Urinary bladder (tissue), 4 donors: ENCODE measurements around the gene POC1B. TPM values are rescaled to one million over a fixed set of nuclear protein-coding genes. Genes with fewer than 3 reads are reported as not detected.

ENCODE experiments used
- DNase-seq: peaks from one replicate; pipeline ENCODE4 v3.0.0-alpha.2; 2015; ENCODE audit errors: extremely low spot score
- H3K27ac ChIP-seq: one replicate; pipeline ENCODE4 v1.5.1; 2013; ENCODE audit warnings: low read depth, mild to moderate bottlenecking, moderate library complexity
- H3K36me3 ChIP-seq: one replicate; pipeline ENCODE4 v1.6.1; 2013; ENCODE audit warnings: mild to moderate bottlenecking, moderate library complexity; ENCODE audit not compliant: insufficient read depth
- H3K4me1 ChIP-seq: one replicate; pipeline ENCODE4 v1.6.1; 2013; ENCODE audit warnings: mild to moderate bottlenecking, moderate library complexity; ENCODE audit not compliant: insufficient read depth
- H3K4me3 ChIP-seq: one replicate; pipeline ENCODE4 v1.5.1; 2013; ENCODE audit warnings: low read depth, low read length
- WGBS: extraction: QIAGEN DNeasy Blood & Tissue Kit; methylation state at CpG from one replicate; pipeline ENCODE4 v1.1.7; 2013; 5-methylcytosine and 5-hydroxymethylcytosine counted together
- polyA plus RNA-seq: library from polyadenylated mRNA; stranded (reverse); fragments of 200-250 nt; gene quantifications from one replicate; pipeline ENCODE4 v1.2.3, GENCODE V29; 2013
- total RNA-seq: library from RNA; depleted of rRNA; stranded (reverse); fragments of >200 nt; gene quantifications from one replicate; pipeline ENCODE4 v1.2.3, GENCODE V29; 2014
- donor health status: healthy with polysubstance abuse.
- donor health status: healthy.

The POC1B gene
- total and polyA plus RNA-seq, 2 donors = 10.5 to 41.1 TPM

DNA sequence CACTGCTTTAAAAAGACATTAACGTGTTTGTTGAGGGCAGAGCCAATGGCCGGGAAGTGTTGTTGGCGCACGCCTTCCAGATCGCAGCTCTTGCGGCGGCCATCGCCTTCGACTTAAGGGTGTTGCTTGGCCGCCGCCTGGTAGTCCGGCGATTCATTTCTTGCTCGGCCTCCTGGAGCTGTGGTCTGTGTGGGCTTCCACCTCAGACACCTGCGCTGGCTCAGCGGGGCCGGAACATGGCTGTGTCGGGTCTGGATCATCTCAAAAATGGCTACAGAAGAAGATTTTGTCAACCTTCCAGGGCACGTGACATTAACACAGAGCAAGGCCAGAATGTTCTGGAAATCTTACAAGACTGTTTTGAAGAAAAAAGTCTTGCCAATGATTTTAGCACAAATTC, 26.0 kb downstream of the POC1B start:
- DNase-seq = no peak
- Histone ChIP-seq H3K4me1 (no peaks in the 10 kb centered on the region), H3K4me3 (no peak overlapping the region), H3K36me3 (no peaks in the 10 kb centered on the region), H3K27ac (no peak overlapping the region)
- WGBS = 97% methylated on average over 19 of the region's 19 CpGs

DNA sequence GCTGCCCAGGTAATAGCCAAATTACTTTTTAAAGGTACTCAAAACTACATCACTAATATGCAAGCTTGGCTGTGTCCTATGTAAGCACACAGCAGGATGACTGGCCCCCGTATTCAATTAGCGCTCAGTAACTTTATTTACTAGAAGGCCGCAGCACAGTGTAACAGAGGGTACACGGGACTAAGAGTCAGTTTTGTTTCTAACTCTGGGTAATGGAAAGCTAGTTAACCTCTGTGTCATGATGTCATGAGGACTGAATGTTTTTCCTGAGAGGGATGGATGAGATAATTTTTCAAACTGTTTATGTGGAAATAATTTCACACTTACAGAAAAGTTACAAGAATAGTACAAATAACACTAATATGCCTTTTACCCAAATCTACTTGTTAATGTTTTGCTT, 28.4 kb downstream of the POC1B start:
- H3K4me3 ChIP-seq = no peak overlapping the region
- 88% methylated on average over 4 of the region's 4 CpGs for WGBS
- DNase-seq = no peak
- no peaks in the 10 kb centered on the region for H3K36me3 ChIP-seq
- H3K27ac ChIP-seq = no peak overlapping the region
- H3K4me1 ChIP-seq = no peaks in the 10 kb centered on the region

DNA sequence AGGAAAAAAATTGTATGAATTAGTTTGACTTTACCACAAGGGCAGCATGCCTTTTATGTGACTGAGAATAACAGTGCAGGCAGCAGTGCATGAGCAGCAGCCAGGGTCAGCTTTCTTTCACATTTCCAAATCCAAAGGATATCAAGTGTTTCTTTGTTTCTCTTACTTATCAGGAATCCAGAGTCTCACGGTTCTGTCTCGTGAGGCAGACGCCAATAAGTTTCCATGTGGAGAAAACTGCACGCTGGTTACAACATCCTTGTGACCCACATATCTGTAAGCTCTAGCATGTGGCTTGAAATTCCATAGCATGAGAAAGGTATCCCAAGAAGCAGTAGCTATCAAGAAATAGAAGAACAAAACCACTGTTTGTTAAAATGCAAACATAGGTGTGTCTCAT, 28.8 kb downstream of the POC1B start:
- DNase-seq = no peak
- 73% methylated on average over 4 of the region's 4 CpGs for WGBS
- Histone ChIP-seq H3K27ac (no peak overlapping the region), H3K36me3 (no peaks in the 10 kb centered on the region), H3K4me1 (no peaks in the 10 kb centered on the region), H3K4me3 (no peak overlapping the region)

DNA sequence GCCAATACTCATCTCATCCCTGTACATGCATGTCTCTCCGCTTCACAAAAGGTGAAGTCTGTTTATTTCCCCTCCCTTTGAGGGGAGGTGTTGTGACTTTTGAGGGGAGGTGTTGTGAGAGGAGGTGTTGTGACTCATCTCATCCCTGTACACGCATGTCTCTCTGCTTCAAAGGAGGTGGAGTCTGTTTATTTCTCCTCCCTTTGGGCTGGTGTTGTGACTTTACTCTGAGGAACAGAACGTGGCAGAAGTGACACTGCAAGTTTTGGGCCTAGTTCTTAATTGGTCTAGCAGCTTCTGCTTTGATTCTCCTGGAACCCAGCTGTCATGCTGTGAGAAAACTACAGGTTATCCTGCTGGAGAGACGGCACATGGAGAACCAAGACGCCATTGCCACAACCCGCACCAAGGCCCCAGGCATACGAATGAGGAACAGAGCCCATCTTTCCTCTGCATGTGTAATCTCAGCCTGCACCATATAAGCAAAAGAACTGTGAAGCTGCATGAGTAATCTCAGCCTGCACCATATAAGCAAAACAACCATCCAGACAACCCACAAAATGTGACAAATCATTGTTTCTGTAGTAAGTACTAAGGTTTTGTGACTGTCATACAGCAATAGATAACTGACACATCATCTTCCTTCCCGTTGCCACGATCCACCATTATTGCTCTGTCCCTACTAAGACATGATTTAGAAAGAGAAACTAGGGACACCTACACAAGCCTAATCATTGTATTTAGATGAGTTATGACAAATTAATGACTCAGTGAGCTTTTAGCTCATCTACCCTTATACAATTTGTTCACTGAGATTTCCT, 31.2 kb downstream of the POC1B start:
- no peak for DNase-seq
- no peak overlapping the region for H3K4me3 ChIP-seq
- 91% methylated on average over 9 of the region's 9 CpGs for WGBS

DNA sequence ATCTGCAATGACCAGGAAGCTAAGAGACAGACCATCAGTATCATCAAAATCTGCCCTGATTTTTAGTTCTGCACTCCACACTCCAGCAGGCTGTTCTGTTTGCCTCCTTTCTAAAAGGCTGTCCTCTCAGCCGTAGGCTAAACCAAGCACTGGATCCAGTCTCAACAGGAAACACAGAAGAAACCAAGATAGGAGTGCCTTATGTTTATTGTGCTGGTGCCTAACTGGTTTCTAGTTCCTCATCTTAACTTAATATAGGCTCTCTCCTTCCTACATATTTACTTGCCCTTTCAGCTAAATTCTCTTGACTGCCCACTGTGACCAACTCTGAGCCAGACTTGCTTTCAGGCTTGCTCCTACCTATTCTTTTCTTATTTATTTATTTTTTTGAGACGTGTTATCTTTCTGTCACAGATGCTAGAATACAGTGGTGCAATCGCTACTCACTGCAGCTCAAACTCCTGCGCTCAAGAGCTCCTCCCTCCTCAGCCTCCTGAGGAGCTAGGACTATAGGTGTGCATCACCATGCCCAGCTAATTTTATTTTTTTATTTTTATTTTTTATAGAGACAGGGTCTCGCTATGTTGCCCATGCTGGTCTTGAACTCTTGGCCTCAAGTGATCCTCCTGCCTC, 32.1 kb downstream of the POC1B start:
- 92% methylated on average over 5 of the region's 5 CpGs for WGBS
- Histone ChIP-seq H3K4me3 (no peak overlapping the region), H3K4me1 (no peaks in the 10 kb centered on the region), H3K27ac (no peak overlapping the region), H3K36me3 (no peaks in the 10 kb centered on the region)
- DNase-seq = no peak

More for the DNA sequence above, 31.2 kb downstream of the POC1B start:
- no peaks in the 10 kb centered on the region for H3K4me1 ChIP-seq
- no peak overlapping the region for H3K27ac ChIP-seq
- no peaks in the 10 kb centered on the region for H3K36me3 ChIP-seq

DNA sequence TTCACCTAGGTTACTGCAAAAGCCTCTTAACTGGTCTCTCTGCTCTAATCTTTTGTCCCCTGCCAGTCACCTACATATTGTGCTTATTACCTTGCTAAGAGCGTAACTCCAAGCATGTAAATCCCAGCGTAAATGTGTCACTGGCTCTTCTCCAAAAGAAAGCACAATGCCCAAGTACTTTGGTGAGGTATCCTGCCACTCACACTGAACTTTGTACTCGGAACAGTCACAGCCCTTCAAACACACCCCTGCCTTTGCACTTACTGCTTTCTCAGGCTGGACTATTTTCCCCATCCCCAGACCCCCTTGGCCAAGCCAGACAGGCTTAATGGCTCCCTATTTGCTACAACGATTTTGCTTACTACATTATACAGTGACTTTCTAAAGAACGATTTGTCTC, 33.0 kb downstream of the POC1B start:
- no peaks in the 10 kb centered on the region for H3K36me3 ChIP-seq
- 72% methylated on average over 5 of the region's 5 CpGs for WGBS
- DNase-seq = no peak
- H3K4me3 ChIP-seq = no peak overlapping the region
- no peaks in the 10 kb centered on the region for H3K4me1 ChIP-seq
- no peak overlapping the region for H3K27ac ChIP-seq

DNA sequence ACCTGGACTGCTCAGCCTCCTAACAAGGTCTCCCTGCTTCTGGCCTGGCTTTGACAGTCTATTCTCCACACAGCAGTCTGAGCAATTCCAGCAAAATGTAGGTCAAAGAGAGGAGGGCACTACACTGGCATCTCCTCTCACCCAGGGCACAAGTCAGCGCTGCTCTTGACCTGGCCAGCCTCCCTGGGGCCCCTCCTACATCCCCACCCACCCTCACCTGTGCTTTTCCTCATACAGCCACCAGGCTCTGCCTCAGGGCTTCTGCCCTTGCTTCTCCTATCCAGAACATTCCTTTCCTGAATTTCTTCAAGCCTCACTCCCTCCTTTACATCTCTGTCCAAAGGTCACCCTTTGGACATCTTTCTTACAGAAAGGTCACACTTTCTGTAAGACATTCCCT, 34.9 kb downstream of the POC1B start:
- H3K4me1 ChIP-seq = no peaks in the 10 kb centered on the region
- DNase-seq = no peak
- peaks cover 4% of the 10 kb centered on the region for H3K36me3 ChIP-seq
- H3K27ac ChIP-seq = no peak overlapping the region
- H3K4me3 ChIP-seq = no peak overlapping the region
- 94% methylated on average over 1 of the region's 1 CpG for WGBS

DNA sequence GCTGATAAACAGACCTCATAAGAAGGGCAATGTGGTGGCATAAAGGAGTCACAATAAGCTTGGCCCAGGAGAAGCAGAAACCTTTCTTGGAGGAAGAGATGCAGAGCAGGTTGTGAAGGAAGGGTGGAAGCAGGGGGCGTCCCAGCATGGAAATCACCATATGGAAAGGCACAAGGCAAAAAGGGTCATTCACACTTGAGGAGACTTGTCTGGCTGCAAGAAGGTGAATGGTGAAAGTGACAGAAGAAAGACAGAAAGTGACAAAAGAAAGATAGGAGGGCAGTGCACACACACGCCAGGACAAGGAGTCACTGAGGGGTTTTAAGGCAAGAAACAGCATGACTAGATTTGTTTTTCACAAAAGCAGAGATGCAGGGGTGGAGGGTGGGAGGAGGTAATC, 39.6 kb downstream of the POC1B start:
- DNase-seq = no peak
- WGBS = 97% methylated on average over 2 of the region's 2 CpGs
- Histone ChIP-seq H3K36me3 (peaks cover 4% of the 10 kb centered on the region), H3K4me3 (no peak overlapping the region), H3K27ac (no peak overlapping the region), H3K4me1 (no peaks in the 10 kb centered on the region)

DNA sequence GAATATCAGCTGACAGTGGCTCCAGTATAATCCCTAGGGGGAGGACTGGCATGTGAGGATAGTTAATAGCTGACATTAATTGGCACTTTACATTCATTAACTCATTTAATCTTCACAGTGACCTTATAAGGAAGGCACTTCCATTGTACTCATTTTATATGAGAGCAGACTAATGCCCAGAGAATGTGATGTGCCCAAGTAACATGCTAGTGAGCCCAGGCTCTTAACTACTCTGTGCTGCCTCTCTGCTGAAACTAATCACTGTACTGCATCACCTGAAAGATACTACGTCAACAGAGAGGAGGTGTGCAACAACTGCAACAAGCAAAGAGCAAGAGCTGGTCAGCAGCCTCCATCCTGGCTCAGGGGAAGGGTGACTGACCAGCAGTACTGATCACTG, 41.4 kb downstream of the POC1B start:
- H3K36me3 ChIP-seq = peaks cover 4% of the 10 kb centered on the region
- H3K4me3 ChIP-seq = no peak overlapping the region
- H3K27ac ChIP-seq = no peak overlapping the region
- DNase-seq = no peak
- no peaks in the 10 kb centered on the region for H3K4me1 ChIP-seq
- WGBS = 92% methylated on average over 1 of the region's 1 CpG

DNA sequence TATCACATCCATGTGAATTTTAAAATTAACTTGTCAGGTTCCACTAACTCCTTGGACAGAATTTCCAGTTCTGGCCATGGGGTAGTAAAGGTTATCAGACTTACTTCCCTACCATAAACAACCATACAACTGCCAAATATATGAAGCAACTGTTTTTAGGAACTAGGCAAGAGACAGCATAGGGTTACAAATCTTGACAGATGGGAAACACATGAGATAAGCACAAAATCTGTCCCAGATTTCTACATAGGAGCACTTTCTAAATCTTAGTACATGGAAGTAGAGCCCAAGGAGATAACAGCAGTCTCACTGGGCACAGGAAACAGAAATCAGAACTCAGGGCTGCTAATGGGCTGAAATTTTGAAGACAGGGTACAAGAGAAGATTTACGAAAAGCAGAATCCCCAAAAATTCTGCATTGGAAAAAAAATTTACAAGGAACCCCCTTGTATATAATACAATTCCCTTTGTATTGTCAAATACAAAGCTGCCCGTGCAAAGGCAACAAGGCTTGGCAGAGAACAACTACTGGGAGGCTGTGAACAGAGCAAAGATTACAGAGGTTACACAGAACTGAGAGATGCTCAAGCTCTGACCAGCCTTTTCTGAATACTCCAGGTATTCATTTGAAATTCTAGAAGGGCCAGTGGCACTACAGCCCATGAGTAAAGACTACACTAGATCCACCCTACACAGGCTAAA, 44.5 kb downstream of the POC1B start:
- WGBS = 73% methylated on average over 2 of the region's 2 CpGs

DNA sequence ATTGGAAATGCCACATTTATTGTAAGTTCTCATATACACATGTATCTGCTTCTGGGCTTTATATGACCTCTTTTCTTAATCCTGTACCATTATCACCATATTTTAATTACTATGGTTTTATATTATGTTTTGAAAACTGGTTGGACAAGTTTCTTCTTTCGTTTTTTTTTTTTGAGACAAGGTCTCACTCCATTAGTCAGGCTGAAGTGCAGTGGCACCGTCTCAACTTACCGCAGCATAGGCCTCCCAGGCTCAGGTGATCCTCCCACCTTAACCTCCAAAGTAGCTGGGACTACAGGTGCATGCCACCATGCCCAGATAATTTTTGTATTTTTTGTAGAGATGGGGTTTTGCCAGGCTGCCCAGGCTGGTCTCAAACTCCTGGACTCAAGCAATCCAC, 45.9 kb downstream of the POC1B start:
- Histone ChIP-seq H3K4me3 (no peak overlapping the region), H3K36me3 (no peaks in the 10 kb centered on the region), H3K4me1 (no peaks in the 10 kb centered on the region), H3K27ac (no peak overlapping the region)
- no peak for DNase-seq
- WGBS = 85% methylated on average over 3 of the region's 3 CpGs

More for the DNA sequence above, 44.5 kb downstream of the POC1B start:
- Histone ChIP-seq H3K4me3 (no peak overlapping the region), H3K27ac (no peak overlapping the region), H3K36me3 (no peaks in the 10 kb centered on the region), H3K4me1 (no peaks in the 10 kb centered on the region)
- no peak for DNase-seq

DNA sequence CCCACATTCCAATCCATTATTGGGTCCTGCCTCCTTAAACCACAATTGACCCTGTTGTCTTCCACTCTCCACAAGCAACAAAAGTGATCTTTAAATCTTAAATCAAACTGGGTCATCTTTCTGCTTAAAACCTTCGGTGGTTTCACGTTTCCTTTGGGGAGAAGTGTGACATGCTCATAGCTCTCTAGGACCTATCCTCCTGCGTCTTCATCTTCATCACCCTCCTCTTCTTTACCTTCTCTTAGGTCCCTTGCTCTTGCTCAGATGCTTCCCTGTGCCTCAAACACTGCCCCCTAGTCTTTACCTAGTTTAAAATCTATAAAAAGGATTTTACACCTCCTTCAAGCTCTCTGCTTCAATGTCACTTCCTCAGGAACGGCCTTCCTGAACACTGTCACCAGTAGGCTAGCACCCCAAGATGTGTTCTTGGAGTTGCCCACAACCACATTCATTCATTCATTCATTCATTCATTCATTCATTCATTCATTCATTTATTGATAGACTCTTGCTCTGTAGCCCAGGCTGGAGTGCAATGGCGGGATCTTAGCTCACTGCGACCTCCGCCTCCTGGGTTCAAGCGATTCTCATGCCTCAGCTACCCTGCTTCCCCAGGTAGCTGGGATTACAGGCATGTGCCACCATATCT, 48.1 kb downstream of the POC1B start:
- Histone ChIP-seq H3K4me1 (no peaks in the 10 kb centered on the region), H3K36me3 (no peaks in the 10 kb centered on the region)
- 94% methylated on average over 8 of the region's 8 CpGs for WGBS

DNA sequence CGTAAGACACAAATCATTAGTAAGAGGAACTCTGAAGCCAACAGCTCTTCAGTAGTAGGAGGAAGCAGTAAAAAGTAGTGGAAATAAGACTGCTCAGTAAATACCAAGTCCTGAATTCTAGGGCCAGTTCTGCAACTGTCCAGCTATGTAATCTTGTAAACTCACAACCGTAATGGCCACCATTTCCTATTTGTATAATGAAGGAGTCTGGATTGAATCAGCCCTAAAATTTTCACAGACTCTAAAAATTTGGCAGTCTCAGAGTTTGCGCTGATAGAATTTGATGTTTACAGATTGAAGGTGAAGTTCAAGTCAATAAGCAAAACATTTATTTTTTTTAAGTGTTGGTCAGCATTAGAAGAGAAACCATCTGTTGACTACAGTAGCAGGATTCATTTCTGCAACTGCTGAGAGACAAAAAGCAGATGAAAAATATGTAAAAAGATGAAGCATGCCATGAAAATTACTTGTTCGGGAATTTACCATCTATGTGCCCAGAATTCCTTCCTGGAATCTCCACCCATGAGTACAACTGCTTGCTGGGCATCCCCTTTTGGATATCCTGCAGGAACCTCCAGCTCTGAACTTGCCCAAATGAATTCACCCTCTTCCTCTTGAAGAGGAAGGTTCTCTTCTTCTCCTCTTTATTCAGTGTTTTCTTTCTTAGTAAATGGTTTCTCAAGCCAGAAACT, 48.8 kb downstream of the POC1B start:
- Histone ChIP-seq H3K36me3 (no peaks in the 10 kb centered on the region), H3K4me3 (no peak overlapping the region), H3K4me1 (no peaks in the 10 kb centered on the region), H3K27ac (no peak overlapping the region)
- DNase-seq = no peak
- 68% methylated on average over 4 of the region's 4 CpGs for WGBS

More for the DNA sequence above, 48.1 kb downstream of the POC1B start:
- no peak overlapping the region for H3K4me3 ChIP-seq
- H3K27ac ChIP-seq = no peak overlapping the region
- no peak for DNase-seq
